ENCODE results near the gene OPN1SW.

Gene OPN1SW

GRCh38 chr7:128729494-128729893, 46.1 kb downstream of the OPN1SW start:
- no peak for DNase-seq

GRCh38 chr7:128728598-128728997, 47.0 kb downstream of the OPN1SW start:
- DNase-seq = no peak

- no peak for DNase-seq
Measured at GRCh38 chr7:128727239-128727638, 48.4 kb downstream of the OPN1SW start.

- DNase-seq = no peak
Measured at GRCh38 chr7:128726737-128727072, 48.9 kb downstream of the OPN1SW start.

- no peak for DNase-seq
Measured at GRCh38 chr7:128726059-128726736, 49.4 kb downstream of the OPN1SW start.

GRCh38 chr7:128725531-128725930, 50.1 kb downstream of the OPN1SW start:
- no peak for DNase-seq

GRCh38 chr7:128724743-128725142, 50.9 kb downstream of the OPN1SW start:
- no peak for DNase-seq
